HG03159 (cell line): ENCODE measurements around the gene PBXIP1.

Experiments used
- ATAC-seq: cut with Tn5 transposase; IDR thresholded peaks from one replicate; pipeline ENCODE4 v1.9.1; 2021; ENCODE audit warnings: mild to moderate bottlenecking, moderate library complexity; ENCODE audit not compliant: unreplicated experiment

PBXIP1 gene, protein sequence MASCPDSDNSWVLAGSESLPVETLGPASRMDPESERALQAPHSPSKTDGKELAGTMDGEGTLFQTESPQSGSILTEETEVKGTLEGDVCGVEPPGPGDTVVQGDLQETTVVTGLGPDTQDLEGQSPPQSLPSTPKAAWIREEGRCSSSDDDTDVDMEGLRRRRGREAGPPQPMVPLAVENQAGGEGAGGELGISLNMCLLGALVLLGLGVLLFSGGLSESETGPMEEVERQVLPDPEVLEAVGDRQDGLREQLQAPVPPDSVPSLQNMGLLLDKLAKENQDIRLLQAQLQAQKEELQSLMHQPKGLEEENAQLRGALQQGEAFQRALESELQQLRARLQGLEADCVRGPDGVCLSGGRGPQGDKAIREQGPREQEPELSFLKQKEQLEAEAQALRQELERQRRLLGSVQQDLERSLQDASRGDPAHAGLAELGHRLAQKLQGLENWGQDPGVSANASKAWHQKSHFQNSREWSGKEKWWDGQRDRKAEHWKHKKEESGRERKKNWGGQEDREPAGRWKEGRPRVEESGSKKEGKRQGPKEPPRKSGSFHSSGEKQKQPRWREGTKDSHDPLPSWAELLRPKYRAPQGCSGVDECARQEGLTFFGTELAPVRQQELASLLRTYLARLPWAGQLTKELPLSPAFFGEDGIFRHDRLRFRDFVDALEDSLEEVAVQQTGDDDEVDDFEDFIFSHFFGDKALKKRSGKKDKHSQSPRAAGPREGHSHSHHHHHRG

DNA sequence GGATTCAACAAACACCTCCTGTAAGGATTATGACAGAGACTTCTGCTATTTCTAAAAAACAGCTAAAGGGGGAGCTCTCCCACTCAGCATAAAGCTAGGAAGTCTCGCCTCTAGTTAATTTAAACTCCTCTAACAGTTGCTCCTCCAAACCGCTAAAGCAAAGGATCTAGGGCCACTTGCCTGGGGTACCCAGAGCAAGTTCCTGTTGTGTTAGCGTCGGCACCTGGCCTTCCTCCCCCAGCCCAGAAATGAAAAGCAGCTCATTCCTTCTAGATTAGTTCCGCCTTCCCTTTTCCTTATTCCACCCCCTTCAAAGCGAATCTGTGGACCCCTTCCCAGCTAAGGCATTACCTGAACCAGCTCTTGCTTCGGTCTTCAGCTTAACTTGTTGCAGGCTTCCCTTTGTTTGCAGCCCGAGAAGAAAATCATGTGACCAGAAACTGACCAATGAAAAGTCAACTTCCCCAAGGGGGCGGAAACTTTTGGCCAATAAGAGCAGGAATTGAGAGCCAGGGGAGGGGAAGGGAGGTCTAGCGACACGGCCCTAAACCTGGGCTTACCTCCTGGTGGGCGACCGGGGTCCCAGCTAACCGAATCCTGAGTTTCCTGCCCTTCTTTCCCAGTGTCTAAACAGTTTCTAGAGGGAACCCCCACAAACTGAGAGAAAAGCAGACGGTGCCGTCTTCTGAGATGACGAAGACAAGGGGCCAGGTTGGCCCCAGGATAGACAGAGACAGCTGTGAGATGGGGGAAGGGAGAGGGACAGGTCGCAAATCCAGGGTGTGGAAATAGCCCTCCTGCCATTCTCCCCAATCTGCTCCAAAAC, at the start of gene PBXIP1:
PBXIP1 (minus strand) TSS at position 382 of the 826 bp plus-strand sequence. CDS start 2,378 bp downstream, outside the sequence.
- peak; percentile 53 for ATAC-seq

DNA sequence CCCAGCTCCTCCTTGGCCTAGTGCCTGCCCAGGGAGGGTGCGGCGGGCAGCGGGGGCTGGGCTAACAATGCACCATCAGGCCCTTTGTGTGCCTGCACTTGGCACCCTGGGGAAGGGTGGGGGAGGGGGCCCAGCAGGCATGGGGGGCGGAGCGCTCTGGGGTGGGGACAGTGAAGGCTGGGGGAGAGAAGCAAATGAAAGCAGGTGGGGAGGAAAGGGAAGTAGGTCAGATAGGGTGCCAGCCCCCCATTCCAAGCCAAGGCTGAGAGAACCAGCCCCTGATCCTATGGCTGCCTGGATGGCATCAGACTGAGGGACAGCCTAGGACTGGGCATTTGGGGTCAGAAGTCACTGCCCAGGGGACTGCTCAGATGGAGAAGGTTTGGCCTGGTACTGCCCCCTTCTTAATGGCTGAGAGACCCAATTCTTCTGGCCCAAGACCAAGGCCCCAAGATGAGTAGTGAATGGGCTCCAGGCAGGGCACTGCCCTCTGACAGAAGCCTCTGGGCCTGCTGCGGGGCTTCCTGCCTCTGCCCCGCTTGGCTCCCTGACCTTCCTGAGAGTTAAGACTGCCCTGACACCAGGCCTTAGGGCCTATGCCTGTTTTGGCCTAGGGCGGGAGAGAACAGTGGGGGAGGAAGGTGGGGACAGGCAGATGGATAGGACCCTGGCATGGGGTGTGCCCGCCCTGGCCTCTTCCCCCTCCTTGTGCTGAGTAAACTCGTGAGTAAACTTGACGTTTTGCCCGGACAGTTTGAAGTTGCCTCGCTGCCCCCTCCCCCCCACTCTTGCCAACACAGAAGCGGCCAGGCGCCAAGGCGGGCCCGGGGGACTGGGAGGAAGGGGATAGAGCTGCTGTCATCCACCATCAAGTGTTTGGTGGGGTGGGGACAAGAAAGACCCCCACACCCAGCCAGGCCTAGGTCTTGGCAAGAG, 49.4 kb upstream of the PBXIP1 start:
- no peak for ATAC-seq

DNA sequence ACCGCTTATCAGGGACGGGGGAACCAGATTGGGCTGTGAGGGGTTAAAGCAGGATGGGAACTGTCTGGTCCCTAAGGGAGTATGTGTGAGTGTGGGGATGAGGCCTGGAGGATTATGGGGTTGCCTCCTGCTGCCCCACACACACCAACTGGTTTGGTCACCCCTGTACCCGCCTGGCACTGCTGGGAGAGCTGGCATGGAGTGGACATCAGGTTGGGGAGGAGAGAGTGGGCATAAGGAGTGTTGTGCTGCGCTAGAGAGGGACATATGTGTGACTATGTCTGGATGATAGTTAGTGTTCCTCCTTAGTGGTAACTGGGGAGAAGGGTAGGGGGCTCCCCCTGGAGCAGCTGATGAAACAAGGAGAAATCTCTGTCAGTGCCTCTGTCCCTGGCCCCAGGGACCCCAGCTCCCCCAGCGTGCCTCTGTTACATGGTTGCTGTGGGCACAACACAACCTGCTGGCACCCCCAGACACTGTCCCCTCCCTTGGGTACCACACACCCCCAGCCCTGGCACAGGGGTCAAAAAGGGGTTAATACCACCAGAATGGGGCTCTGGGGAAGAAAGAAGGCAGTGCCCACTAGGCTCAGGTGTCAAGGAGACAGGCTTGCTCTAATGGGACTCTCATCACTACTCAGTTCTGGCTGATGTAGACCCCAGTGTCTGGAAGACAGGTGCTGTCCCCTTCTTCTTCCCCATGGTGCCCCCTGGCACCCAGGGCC, 48.6 kb upstream of the PBXIP1 start:
- ATAC-seq = no peak

DNA sequence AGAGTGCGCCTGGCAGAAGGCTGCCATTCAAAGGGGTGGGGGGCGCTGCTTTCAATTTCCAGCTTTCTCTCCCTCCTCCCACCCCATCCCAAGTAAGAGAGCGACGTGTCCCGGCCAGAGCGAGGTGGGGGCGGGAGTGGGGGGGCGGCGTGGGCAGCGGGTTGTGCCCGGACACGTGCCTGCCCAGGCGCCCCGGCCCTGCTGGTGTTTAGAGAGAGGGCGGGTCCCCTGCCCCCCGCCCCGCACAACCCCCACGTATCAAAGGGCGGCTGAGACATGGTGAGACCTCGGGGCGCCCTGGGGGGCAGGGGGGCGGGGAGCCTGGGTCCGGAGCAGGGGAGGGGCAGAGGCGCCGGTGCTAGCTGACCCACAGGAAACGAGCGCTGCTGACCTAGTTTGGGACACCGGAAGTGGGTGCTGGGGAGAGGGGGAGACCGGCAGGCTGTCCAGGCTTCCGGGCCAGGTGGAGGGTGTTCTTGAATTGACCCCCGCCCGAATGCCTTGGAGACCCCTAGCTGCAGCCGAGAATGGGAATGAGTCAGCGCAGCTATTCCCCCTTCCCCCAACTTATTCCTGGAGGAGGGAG, 48.0 kb upstream of the PBXIP1 start:
- ATAC-seq = no peak

DNA sequence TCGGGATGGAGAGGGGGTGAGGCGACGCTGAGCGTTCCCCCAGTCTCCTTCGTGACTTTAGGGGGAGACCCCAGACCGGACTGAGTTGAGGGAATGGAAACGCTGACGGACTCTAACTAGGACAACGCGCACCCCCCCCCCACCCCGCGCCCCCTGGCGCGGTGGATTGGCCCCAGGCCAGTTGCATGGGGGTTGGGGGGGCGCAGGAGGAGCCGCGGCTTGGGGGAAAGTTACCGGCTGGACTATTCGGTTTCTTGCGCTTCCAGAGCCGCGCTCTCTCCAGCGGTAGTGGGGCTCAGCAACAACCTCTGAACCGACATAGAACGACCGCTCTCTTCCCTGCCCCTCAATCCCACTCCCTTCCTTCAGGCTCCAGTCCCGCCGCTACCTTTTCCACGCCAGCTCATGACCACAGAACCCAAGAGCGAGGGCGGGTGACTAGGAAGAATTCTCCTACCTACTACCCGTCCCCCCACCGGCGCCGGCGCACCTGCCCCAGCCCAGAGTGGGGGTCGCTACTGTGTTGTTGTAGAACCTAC, 47.4 kb upstream of the PBXIP1 start:
- no peak for ATAC-seq

DNA sequence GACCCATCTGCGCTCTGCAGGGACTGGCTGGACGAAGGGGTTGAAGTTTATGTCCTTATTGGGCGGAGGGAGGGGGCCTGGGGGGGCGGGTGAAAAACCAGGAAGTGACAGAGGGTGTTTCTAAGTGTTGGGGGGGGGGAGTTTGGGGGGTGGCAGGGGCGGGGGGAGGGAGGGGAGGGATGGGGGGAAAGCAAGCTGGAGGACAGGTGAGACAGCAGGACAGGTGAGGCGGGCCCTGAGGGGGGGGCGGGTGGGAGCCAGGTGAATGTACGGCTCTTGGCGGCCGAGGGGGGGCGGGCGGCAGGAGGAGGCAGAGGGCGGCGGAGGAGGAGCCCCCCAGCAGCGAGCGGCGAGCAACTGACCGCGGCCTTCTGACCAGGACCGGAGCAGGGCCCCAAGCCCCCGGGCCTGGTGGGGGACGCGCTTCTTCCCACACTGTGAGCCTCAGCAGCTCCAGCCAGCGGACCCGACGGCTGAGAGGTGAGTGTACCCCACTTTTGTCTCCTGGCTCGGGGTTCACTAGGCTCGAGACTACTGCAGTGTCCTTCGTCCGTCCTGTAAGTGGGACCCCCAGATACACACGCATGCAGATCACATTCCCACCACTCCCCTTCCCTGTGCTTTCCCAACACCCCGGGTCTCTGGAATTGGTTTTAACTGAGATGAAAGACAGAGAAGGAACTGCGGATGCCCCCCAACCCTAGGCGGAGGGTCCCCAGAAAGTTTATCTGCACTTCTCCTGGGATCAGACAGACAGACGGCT, 46.7 kb upstream of the PBXIP1 start, which contains the start of gene ZBTB7B:
ZBTB7B (plus strand) TSS at position 339 of the 763 bp plus-strand sequence. CDS start 11,859 bp downstream, outside the sequence.
- peak; percentile 3 for ATAC-seq

DNA sequence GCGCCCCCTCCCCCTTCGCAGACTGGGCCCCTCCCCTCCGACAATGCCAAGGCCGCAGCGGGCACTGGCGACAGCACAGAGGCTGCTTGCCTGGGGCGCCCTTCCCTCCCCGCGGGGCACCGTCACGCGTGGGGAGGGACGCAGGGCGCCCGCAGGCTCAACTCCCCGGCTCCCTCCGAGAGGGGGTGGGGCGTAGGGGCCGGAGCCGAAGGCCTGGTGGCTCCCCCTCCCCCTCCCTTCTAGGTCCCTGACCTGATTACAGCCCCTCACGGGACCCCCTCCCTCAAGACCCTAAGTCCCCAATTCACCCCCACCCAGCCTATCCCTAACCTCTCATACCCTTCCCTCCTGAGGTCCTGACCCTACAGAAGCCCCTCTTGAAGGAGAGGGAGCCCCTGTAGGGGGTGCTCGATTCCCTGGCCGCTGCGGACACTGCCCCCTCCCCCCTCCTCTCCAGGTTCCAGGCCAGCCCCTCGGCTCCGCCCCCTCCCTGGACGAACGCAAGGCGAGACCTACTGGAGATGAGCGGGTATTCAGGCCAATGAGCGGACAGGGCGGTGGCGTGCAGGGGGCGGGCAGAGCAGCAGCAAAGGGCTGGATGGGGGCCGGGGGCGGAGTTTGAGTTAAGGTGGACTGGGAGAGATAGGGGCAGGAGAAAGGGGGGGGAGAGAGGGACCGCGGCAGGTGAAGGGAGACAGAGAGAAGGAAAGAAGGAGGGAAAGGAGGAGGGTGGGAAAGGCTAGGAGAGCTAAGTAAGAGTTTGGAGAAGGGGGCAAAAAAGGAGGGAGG, 46.0 kb upstream of the PBXIP1 start:
- ATAC-seq = peak; percentile 58

DNA sequence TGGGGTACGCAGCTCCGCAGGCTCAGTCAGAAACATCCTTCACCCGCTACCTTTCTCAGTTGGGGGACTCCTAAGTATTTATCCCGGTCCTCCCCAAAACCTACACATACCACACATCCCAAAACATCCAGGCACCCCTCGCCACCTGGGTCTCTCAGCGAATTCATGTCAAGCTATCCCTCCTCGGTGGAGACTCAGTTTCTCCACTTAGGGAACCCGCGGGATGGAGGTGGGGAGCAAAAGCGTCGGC, 45.5 kb upstream of the PBXIP1 start:
- no peak for ATAC-seq

DNA sequence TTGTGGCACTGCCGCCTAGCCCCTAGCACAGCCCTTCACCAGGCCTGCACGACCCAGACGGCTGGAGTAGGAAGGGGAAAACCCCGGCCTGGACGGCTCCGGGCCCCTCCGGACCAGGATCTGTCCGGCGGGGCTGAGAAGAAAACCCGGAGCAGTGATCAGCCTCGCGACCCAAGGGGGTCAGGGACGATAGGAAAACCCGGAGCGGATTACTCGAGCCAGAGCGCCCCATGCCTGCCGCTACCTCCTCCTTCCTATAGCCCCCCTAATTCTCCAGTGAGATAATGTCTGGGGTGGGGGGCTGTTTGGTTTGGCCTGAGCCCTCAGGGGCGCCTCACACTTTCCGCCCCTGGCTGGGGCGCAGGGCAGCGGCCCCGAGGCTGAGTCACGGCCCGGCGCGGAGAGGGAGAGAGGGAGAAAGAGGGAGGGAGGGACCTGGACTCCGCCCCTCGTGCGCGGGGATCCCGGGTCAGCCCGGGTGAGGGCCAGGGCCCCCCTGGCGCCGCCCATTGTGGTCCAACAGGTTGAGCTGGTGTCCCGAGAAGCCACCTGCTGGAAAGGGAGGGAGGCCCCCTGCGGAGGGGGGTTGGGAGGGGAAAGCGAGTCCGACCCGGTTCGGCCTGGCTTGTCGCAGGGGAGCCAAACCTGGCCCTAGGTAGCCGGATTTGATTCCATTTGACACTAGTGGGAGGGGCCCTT, 45.0 kb upstream of the PBXIP1 start:
- ATAC-seq = peak; percentile 44

DNA sequence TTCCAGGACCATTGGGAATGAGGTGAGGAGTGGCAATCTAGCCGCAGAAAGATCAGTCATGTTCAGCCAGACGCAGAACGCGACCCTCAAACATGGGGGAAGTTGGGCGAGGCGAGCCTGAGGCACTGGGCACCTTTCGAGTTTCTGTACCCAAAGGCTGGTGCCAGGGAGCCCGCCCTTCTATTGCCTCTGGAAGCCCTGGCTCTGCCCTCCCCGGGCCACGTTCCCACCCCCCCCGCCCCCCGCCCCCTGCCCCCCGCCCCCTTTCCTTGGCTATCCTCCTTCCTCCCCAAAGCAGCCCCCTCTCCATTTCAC, 44.5 kb upstream of the PBXIP1 start:
- ATAC-seq = no peak

DNA sequence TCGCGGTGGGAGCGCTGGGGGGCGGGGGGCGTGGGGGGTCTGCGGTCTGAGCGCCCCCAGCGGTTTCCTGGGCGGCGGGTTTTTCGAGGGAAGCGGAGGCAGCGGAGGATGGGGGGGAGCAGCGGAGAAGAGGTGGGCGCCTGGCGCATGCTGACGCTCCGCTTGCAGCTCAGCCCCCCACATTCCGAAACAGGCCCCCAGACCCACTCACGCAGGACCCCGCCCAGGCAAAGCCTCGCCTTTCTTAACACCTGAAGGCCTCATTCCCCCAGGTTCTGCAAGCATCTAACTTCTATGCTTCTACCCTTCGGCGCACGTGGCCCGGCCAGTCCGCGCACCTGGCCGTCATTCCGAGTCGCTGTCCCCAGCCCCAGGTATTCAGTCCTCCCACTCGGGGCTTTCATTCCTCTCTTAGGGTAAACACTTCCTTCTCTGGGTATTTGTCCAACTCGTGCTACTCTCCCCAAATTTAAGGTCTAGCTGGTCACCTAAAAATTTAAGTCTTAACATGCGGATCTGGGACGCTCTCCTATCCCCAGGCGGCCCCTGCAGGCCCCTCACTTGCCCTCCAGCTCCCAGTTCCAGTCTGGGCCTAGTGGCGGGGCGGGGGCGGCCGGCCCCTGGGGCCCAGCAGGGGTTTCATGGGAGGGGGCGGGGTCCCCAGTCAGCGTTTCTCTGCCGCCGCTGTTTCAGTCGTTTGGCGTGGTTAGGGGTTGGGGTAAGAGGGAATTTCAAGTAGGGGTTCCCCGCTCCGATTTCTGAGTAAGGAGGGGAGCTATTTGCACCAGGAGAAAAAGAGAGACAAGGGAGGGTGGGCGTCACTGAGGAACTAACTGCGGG, 43.9 kb upstream of the PBXIP1 start:
- no peak for ATAC-seq

DNA sequence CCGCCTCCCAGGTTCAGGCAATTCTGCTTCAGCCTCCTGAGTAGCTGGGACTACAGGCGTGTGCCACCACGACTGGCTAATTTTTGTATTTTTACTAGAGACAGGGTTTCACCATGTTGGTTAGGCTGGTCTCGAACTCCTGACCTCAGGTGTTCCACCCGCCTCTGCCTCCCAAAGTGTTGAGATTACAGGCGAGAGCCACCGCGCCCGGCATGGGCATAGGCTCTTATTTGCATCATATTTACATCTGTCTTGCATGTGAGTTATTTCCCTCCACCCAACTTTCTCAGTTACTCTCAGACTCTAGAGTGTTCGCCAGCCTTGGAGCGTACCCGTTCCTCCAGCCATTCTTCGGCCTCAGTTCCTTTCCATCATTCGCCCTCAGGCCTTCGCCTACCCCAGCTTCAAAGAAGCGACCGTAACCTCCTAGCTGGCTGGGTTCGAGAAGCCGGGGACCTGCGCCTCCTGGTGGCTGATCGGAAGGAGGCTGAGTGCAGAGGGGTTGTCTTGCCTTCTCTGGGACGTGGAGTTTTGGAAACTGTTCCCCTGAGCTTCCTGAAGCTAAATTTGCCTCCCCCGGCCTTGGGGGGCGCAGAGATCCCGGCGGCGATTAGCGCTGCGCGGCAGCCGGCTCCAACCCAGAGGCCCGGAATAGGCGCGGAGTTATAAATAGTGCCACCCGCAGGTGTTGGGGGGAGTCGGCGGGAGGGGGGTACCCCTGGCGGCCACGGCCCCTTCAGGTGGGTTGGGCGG, 43.1 kb upstream of the PBXIP1 start:
- ATAC-seq = no peak

DNA sequence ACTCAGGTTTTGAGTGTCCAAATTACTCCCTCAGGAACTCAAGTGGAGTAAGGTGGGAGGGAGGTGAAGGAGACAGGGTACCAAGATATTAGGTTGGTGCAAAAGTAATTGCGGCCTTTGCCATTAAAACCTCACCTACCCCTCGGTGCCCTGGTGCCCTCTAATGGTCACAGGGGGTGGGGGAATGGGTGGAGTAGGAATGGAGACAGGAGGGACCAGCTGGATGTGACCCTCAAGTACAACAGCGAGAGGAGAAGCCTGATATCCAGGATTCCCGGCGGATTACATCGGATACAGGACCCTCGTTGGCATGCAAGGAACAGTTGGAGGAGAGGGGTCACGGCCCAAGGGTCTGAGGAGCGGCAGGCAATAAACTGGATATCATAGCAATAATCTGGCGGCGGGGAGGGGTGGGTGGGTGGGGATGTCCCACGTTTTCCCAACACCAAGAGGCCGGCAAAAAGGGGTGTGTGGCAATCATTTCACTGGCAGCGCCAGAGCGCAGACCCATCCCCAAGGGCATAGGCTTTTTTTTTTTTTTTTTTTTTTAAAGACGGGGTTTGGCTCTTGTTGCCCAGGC, 42.4 kb upstream of the PBXIP1 start:
- ATAC-seq = no peak

DNA sequence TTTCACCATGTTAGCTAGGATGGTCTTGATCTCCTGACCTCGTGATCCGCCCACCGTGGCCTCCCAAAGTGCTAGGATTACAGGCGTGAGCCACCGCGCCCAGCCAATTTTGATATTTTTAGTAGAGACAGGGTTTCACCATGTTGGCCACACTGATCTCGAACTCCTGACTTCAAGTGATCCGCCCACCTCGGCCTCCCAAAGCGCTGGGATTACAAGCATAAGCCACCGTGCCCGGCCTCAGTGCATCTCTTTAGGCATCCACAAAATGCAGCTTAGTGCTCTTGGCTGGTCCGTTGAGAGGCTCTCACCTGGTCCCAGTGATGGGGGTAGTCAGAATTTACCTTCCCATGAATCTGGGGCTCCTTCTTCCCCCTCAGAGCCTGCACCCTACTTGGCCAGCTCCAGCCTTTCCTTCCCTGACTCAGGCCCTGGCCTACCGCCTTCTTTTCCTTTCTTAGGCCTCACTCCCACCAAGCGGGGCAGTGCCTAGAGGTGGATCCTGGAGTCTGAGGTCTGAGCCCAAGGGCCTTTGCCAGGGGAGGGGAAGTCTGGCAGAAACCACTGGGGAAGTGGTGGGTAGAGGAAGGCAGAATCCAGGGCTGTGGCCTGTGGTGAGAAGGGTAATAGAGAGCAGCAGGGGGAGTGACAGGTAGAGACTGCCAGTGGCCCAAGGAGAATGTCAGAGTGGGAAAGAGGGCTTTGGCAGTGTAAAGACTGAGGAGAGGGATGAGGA, 41.2 kb upstream of the PBXIP1 start:
- no peak for ATAC-seq
